ENCODE measurements around the gene CTXN1.

- no peak for TF ChIP-seq CTCF (IDR thresholded peaks at IDR 0.05)
- TF ChIP-seq POLR2A (IDR thresholded peaks at IDR 0.05): no peak
Observed at GRCh38 chr19:7932276-7932929, 6.5 kb upstream of the CTXN1 start.

Measured in adrenal gland (tissue), 5 donors.